Measurements from ENCODE around the gene RAB4A.

Gene RAB4A

DNA sequence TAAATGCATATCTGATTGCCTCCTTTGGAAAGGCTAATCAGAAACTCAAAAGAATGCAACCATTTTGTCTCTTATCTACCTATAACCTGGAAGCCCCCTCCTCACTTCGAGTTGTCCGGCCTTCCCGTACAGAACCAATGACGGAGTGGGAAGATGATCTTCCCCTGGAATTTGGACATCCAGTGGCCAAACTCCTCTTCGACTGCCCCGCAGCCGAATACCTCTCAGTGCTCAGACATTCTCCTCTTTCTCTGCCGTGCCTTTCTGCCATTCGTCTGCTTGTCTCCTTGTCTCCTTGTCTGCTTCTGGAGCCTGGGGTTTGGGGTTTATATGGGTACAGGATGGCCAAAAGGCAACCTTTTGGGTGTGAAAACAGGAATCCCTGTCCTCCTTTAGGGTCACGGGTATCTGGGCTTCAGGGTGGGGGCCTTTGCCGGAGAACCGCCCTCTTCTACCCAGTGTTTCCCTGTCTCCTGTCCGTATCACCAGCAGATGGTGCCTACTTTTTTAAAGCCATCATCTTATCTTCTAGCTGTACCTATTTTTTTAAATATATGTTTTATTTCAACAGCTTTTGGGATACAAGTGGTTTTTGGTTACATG is 35.9 kb upstream of the RAB4A start:
- Histone ChIP-seq H3K27ac (replicated peaks) (no peak overlapping the region), H3K27me3 (ENCODE audit: insufficient read depth, poor library complexity, severe bottlenecking) (no peaks in the 10 kb centered on the region), H3K4me3 (replicated peaks; ENCODE audit: insufficient read depth, low read length) (no peak overlapping the region)
- TF ChIP-seq, protein P1, sequence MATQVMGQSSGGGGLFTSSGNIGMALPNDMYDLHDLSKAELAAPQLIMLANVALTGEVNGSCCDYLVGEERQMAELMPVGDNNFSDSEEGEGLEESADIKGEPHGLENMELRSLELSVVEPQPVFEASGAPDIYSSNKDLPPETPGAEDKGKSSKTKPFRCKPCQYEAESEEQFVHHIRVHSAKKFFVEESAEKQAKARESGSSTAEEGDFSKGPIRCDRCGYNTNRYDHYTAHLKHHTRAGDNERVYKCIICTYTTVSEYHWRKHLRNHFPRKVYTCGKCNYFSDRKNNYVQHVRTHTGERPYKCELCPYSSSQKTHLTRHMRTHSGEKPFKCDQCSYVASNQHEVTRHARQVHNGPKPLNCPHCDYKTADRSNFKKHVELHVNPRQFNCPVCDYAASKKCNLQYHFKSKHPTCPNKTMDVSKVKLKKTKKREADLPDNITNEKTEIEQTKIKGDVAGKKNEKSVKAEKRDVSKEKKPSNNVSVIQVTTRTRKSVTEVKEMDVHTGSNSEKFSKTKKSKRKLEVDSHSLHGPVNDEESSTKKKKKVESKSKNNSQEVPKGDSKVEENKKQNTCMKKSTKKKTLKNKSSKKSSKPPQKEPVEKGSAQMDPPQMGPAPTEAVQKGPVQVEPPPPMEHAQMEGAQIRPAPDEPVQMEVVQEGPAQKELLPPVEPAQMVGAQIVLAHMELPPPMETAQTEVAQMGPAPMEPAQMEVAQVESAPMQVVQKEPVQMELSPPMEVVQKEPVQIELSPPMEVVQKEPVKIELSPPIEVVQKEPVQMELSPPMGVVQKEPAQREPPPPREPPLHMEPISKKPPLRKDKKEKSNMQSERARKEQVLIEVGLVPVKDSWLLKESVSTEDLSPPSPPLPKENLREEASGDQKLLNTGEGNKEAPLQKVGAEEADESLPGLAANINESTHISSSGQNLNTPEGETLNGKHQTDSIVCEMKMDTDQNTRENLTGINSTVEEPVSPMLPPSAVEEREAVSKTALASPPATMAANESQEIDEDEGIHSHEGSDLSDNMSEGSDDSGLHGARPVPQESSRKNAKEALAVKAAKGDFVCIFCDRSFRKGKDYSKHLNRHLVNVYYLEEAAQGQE (IDR thresholded peaks at IDR 0.05; ENCODE audit: insufficient replicate concordance, low read depth), result no peak
- TF ChIP-seq GABPA (IDR thresholded peaks at IDR 0.05; ENCODE audit: low read depth) (no peak), POLR2AphosphoS5 (IDR thresholded peaks at IDR 0.05; ENCODE audit: low read depth) (no peak), SPI1 (IDR thresholded peaks at IDR 0.05; ENCODE audit: borderline replicate concordance, low read depth) (no peak)
- TF ChIP-seq, protein P2, sequence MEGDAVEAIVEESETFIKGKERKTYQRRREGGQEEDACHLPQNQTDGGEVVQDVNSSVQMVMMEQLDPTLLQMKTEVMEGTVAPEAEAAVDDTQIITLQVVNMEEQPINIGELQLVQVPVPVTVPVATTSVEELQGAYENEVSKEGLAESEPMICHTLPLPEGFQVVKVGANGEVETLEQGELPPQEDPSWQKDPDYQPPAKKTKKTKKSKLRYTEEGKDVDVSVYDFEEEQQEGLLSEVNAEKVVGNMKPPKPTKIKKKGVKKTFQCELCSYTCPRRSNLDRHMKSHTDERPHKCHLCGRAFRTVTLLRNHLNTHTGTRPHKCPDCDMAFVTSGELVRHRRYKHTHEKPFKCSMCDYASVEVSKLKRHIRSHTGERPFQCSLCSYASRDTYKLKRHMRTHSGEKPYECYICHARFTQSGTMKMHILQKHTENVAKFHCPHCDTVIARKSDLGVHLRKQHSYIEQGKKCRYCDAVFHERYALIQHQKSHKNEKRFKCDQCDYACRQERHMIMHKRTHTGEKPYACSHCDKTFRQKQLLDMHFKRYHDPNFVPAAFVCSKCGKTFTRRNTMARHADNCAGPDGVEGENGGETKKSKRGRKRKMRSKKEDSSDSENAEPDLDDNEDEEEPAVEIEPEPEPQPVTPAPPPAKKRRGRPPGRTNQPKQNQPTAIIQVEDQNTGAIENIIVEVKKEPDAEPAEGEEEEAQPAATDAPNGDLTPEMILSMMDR (IDR thresholded peaks at IDR 0.05; ENCODE audit: insufficient read depth, low read length), result no peak
- DNase-seq (ENCODE audit: low read depth in 1 of 2, low spot score in 1 of 2), result no peak

DNA sequence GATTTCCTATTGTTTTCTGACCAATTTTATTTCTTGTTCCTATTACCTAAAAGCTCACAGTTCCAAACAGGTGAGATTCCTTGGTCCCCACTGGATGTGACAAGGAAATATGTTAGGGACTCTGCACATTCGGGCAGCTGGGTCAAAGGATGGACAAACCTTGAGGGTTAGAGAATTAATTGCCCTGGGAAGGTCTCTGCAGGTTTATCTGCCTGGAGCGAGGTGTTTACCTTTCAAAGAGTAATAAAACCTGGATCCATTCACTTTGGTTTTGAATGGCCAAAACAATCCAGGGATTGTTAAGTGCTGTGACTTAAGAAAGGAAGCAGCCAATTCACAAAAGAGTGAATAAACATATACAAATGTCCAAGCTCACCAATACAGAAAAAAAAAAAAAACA is 33.6 kb upstream of the RAB4A start:
- H3K4me3 ChIP-seq (replicated peaks; ENCODE audit: insufficient read depth, low read length), result no peak overlapping the region
- DNase-seq (ENCODE audit: low read depth in 1 of 2, low spot score in 1 of 2), result no peak
- no peaks in the 10 kb centered on the region for H3K27me3 ChIP-seq (ENCODE audit: insufficient read depth, poor library complexity, severe bottlenecking)
- TF ChIP-seq SPI1 (IDR thresholded peaks at IDR 0.05; ENCODE audit: borderline replicate concordance, low read depth) (no peak), GABPA (IDR thresholded peaks at IDR 0.05; ENCODE audit: low read depth) (no peak), POLR2AphosphoS5 (IDR thresholded peaks at IDR 0.05; ENCODE audit: low read depth) (no peak)
- TF ChIP-seq, protein P2 (IDR thresholded peaks at IDR 0.05; ENCODE audit: insufficient read depth, low read length), result no peak
- TF ChIP-seq, protein P1 (IDR thresholded peaks at IDR 0.05; ENCODE audit: insufficient replicate concordance, low read depth), result no peak
- H3K27ac ChIP-seq (replicated peaks), result no peak overlapping the region

DNA sequence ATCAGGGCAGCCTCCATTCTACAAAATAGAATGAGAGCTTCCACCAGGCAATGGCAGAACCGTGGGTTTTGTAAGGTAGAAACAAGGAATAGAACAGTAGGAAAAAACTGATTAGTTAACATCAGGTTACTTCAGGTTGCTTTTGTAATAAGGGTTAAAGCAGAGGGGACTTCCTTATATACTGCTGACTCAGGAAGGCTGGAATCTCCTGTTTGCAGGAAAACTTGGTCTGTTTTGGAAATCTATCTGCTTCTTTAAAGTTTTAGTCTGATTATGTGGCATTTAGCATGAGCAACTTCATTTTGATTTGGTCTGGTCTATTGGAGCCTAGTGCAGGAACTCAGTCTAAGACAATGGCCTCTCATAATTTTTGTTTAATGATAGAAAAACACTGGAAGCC is 32.7 kb upstream of the RAB4A start:
- TF ChIP-seq, protein P2 (IDR thresholded peaks at IDR 0.05; ENCODE audit: insufficient read depth, low read length), result no peak
- no peak for TF ChIP-seq POLR2AphosphoS5 (IDR thresholded peaks at IDR 0.05; ENCODE audit: low read depth)
- TF ChIP-seq GABPA (IDR thresholded peaks at IDR 0.05; ENCODE audit: low read depth), result no peak
- TF ChIP-seq SPI1 (IDR thresholded peaks at IDR 0.05; ENCODE audit: borderline replicate concordance, low read depth), result no peak
- TF ChIP-seq, protein P1 (IDR thresholded peaks at IDR 0.05; ENCODE audit: insufficient replicate concordance, low read depth), result no peak
- no peak for DNase-seq (ENCODE audit: low read depth in 1 of 2, low spot score in 1 of 2)
- Histone ChIP-seq H3K27me3 (ENCODE audit: insufficient read depth, poor library complexity, severe bottlenecking) (no peaks in the 10 kb centered on the region), H3K27ac (replicated peaks) (no peak overlapping the region), H3K4me3 (replicated peaks; ENCODE audit: insufficient read depth, low read length) (no peak overlapping the region)
